ENCODE results near the gene PCNX1.
A peak's percentile ranks its signal among the peaks of the same experiment; 100 is the strongest.

PCNX1 gene

DNA sequence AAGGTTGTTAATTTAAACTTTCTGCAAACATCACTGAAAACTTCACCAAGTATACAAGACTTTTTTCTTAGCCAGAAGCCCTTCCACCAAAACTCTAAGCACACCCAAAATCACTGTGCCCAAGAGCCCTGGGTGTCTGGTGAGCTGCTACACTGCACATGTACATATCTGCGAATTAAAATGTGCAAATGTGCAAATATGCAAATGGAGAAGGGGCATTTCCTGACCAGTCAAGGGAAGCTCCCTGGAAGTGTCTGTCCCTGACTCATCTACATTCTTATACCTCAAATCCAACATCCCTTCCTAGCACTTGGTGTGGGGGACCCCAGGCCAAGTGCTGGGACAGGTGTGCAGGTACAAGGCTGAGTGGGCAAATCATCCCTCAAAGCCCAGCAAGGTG, 123.7 kb downstream of the PCNX1 start:
- Histone ChIP-seq H3K4me3 (ENCODE audit: control insufficient read depth in 1 of 7, extremely low read depth in 1 of 7, insufficient read depth in 4 of 7, low read depth in 2 of 7, low read length in 6 of 7) (no peak overlapping the region), H3K9me3 (ENCODE audit: control extremely low read depth in 1 of 5, control insufficient read depth in 4 of 5, insufficient read depth in 2 of 5, low read depth in 1 of 5, low read length in 4 of 5) (no peaks in the 10 kb centered on the region), H3K27me3 (replicated peaks in 2 of 5; ENCODE audit: control insufficient read depth in 4 of 5, insufficient read depth in 5 of 5, low read length in 4 of 5) (no peaks in the 10 kb centered on the region), H3K27ac (ENCODE audit: insufficient read depth in 1 of 2, low read depth in 1 of 2, low read length in 2 of 2, poor library complexity in 1 of 2, severe bottlenecking in 2 of 2) (no peak overlapping the region), H3K4me1 (ENCODE audit: control extremely low read depth in 1 of 4, control insufficient read depth in 4 of 4, insufficient read depth in 4 of 4, low read length in 3 of 4) (no peaks in the 10 kb centered on the region), H3K36me3 (ENCODE audit: control insufficient read depth in 4 of 4, insufficient read depth in 4 of 4, low read length in 3 of 4) (peaks cover 9 to 55% (median 30%) of the 10 kb centered on the region in 4 experiments)
- ChIA-PET CTCF (no interaction called here), POLR2A (no interaction called here)
- no CpG with 5 or more reads among the region's 1 CpG for WGBS (ENCODE audit: insufficient coverage)
- DNase-seq = no peak

DNA sequence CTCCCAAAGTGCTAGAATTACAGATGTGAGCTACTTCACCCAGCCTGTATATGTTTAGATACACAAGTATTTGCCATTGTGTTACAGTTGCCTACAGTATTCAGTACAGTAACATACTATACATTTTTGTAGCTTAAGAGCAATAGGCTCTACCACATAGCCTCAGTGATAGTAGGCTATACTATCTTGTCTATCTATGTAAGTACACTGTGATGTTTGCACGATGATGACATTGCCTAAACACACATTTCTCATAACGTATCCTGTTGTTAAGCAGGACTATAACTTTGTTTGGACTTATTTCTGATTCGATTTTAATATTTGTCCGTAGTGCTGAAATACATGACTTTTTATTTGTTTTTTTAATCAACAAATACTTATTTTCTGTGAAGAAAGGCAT, 129.2 kb downstream of the PCNX1 start:
- Histone ChIP-seq H3K4me3 (ENCODE audit: control insufficient read depth in 1 of 7, extremely low read depth in 1 of 7, insufficient read depth in 4 of 7, low read depth in 2 of 7, low read length in 6 of 7) (no peak overlapping the region), H3K4me1 (ENCODE audit: control extremely low read depth in 1 of 4, control insufficient read depth in 4 of 4, insufficient read depth in 4 of 4, low read length in 3 of 4) (no peaks in the 10 kb centered on the region), H3K27ac (ENCODE audit: insufficient read depth in 1 of 2, low read depth in 1 of 2, low read length in 2 of 2, poor library complexity in 1 of 2, severe bottlenecking in 2 of 2) (no peak overlapping the region), H3K9me3 (ENCODE audit: control extremely low read depth in 1 of 5, control insufficient read depth in 4 of 5, insufficient read depth in 2 of 5, low read depth in 1 of 5, low read length in 4 of 5) (peaks cover 6 to 23% (median 11%) of the 10 kb centered on the region in 5 experiments), H3K36me3 (ENCODE audit: control insufficient read depth in 4 of 4, insufficient read depth in 4 of 4, low read length in 3 of 4) (peaks cover 24 to 60% (median 41%) of the 10 kb centered on the region in 4 experiments), H3K27me3 (replicated peaks in 2 of 5; ENCODE audit: control insufficient read depth in 4 of 5, insufficient read depth in 5 of 5, low read length in 4 of 5) (no peaks in the 10 kb centered on the region)
- ChIA-PET POLR2A (interaction anchor here (0.6 kb wide), 1 partner anchor 359 kb away, joined by 3 read pairs; no protein-coding TSS in a partner anchor), CTCF (interaction anchor here (1.2 kb wide), 1 partner anchor 25 kb away, joined by 3 read pairs; no protein-coding TSS in a partner anchor)
- WGBS (ENCODE audit: insufficient coverage) = no CpG with 5 or more reads among the region's 4 CpGs
- no peak for DNase-seq

GRCh38 chr14:71048393-71048792, 141.1 kb downstream of the PCNX1 start:
- CTCF ChIA-PET = interaction anchor here (0.9 kb wide), 1 partner anchor 1927 kb away, joined by 3 read pairs; no protein-coding TSS in a partner anchor
- no peaks in the 10 kb centered on the region for H3K27me3 ChIP-seq (replicated peaks in 2 of 5; ENCODE audit: control insufficient read depth in 4 of 5, insufficient read depth in 5 of 5, low read length in 4 of 5)
- no peak for DNase-seq
- peaks cover 0 to 6% (median 0%) of the 10 kb centered on the region in 5 experiments for H3K9me3 ChIP-seq (ENCODE audit: control extremely low read depth in 1 of 5, control insufficient read depth in 4 of 5, insufficient read depth in 2 of 5, low read depth in 1 of 5, low read length in 4 of 5)
- POLR2A ChIA-PET = no interaction called here
- H3K27ac ChIP-seq (ENCODE audit: insufficient read depth in 1 of 2, low read depth in 1 of 2, low read length in 2 of 2, poor library complexity in 1 of 2, severe bottlenecking in 2 of 2) = no peak overlapping the region
- peaks cover 14 to 41% (median 22%) of the 10 kb centered on the region in 4 experiments for H3K36me3 ChIP-seq (ENCODE audit: control insufficient read depth in 4 of 4, insufficient read depth in 4 of 4, low read length in 3 of 4)
- peaks cover 0 to 6% (median 0%) of the 10 kb centered on the region in 4 experiments for H3K4me1 ChIP-seq (ENCODE audit: control extremely low read depth in 1 of 4, control insufficient read depth in 4 of 4, insufficient read depth in 4 of 4, low read length in 3 of 4)
- no peak overlapping the region for H3K4me3 ChIP-seq (ENCODE audit: control insufficient read depth in 1 of 7, extremely low read depth in 1 of 7, insufficient read depth in 4 of 7, low read depth in 2 of 7, low read length in 6 of 7)

GRCh38 chr14:71049435-71050133, 142.3 kb downstream of the PCNX1 start:
- CTCF ChIA-PET = no interaction called here

DNA sequence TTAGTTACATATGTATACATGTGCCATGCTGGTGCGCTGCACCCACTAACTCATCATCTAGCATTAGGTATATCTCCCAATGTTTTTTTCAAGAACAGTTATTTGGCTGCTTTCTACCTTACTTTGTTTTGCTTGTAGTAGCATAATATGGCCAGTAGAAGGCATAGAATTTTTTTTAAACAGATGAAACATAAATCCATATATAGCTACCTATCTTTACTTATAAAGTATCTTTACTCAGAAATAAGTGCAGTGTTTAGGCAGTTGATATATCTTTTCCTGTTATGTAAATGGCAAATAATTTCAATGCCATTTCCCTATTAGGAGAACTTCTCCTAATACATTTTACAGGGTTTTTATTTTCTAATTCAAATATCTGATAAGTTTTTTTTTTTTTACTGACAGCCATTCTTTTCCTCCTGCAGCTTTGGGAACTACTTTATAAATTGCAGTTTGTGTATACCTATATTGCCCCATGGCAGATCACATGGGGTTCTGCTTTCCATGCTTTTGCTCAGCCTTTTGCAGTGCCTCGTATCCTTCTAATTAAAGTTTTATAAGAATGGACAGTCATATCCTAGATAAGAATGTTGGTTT, 143.1 kb downstream of the PCNX1 start:
- Histone ChIP-seq H3K4me3 (ENCODE audit: control insufficient read depth in 1 of 7, extremely low read depth in 1 of 7, insufficient read depth in 4 of 7, low read depth in 2 of 7, low read length in 6 of 7) (no peak overlapping the region), H3K27ac (ENCODE audit: insufficient read depth in 1 of 2, low read depth in 1 of 2, low read length in 2 of 2, poor library complexity in 1 of 2, severe bottlenecking in 2 of 2) (no peak overlapping the region), H3K9me3 (ENCODE audit: control extremely low read depth in 1 of 5, control insufficient read depth in 4 of 5, insufficient read depth in 2 of 5, low read depth in 1 of 5, low read length in 4 of 5) (no peaks in the 10 kb centered on the region), H3K27me3 (replicated peaks in 2 of 5; ENCODE audit: control insufficient read depth in 4 of 5, insufficient read depth in 5 of 5, low read length in 4 of 5) (no peaks in the 10 kb centered on the region), H3K4me1 (ENCODE audit: control extremely low read depth in 1 of 4, control insufficient read depth in 4 of 4, insufficient read depth in 4 of 4, low read length in 3 of 4) (peaks cover 0 to 2% (median 0%) of the 10 kb centered on the region in 4 experiments), H3K36me3 (ENCODE audit: control insufficient read depth in 4 of 4, insufficient read depth in 4 of 4, low read length in 3 of 4) (peaks cover 6 to 39% (median 23%) of the 10 kb centered on the region in 4 experiments)
- ChIA-PET POLR2A (interaction anchor here (0.7 kb wide), 1 partner anchor 96 kb away, joined by 5 read pairs; no protein-coding TSS in a partner anchor), CTCF (no interaction called here)
- peak in 2 of 3 donors; percentile 34 to 41 for DNase-seq
- no CpG with 5 or more reads among the region's 2 CpGs for WGBS (ENCODE audit: insufficient coverage)

More at GRCh38 chr14:71049435-71050133, 142.3 kb downstream of the PCNX1 start:
- Histone ChIP-seq H3K4me1 (ENCODE audit: control extremely low read depth in 1 of 4, control insufficient read depth in 4 of 4, insufficient read depth in 4 of 4, low read length in 3 of 4) (peaks cover 0 to 6% (median 0%) of the 10 kb centered on the region in 4 experiments), H3K36me3 (ENCODE audit: control insufficient read depth in 4 of 4, insufficient read depth in 4 of 4, low read length in 3 of 4) (peaks cover 6 to 35% (median 21%) of the 10 kb centered on the region in 4 experiments), H3K4me3 (ENCODE audit: control insufficient read depth in 1 of 7, extremely low read depth in 1 of 7, insufficient read depth in 4 of 7, low read depth in 2 of 7, low read length in 6 of 7) (no peak overlapping the region), H3K9me3 (ENCODE audit: control extremely low read depth in 1 of 5, control insufficient read depth in 4 of 5, insufficient read depth in 2 of 5, low read depth in 1 of 5, low read length in 4 of 5) (no peaks in the 10 kb centered on the region), H3K27ac (ENCODE audit: insufficient read depth in 1 of 2, low read depth in 1 of 2, low read length in 2 of 2, poor library complexity in 1 of 2, severe bottlenecking in 2 of 2) (no peak overlapping the region), H3K27me3 (replicated peaks in 2 of 5; ENCODE audit: control insufficient read depth in 4 of 5, insufficient read depth in 5 of 5, low read length in 4 of 5) (no peaks in the 10 kb centered on the region)
- POLR2A ChIA-PET = interaction anchor here (0.7 kb wide), 1 partner anchor 95 kb away, joined by 5 read pairs; no protein-coding TSS in a partner anchor
- 94% methylated on average over 3 of the region's 3 CpGs for WGBS (ENCODE audit: insufficient coverage)
- DNase-seq = peak in 2 of 3 donors; percentile 40 to 54

DNA sequence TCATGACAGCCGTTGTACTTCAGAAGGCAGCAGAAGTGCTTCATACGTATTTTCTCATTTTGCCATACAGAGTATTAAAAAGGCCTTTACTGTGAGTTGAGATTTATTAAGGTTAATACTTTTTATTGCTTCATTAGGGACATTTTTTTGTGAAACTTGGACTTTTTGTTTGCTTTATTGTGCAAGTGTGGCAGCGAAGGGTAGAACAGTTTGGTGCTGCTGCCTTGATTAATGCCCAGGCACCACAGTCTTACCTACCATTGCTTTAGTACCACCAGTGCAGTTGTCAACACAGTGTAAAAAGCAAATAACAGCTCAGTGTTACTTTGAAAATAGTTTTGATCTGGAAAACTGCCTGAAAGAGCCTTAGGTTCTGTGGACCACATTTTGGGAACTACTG, 147.4 kb downstream of the PCNX1 start:
- peaks cover 13 to 56% (median 28%) of the 10 kb centered on the region in 4 experiments for H3K36me3 ChIP-seq (ENCODE audit: control insufficient read depth in 4 of 4, insufficient read depth in 4 of 4, low read length in 3 of 4)
- H3K4me3 ChIP-seq (ENCODE audit: control insufficient read depth in 1 of 7, extremely low read depth in 1 of 7, insufficient read depth in 4 of 7, low read depth in 2 of 7, low read length in 6 of 7) = no peak overlapping the region
- no peak overlapping the region for H3K27ac ChIP-seq (ENCODE audit: insufficient read depth in 1 of 2, low read depth in 1 of 2, low read length in 2 of 2, poor library complexity in 1 of 2, severe bottlenecking in 2 of 2)
- 100% methylated on average over 3 of the region's 3 CpGs for WGBS (ENCODE audit: insufficient coverage)
- H3K27me3 ChIP-seq (replicated peaks in 2 of 5; ENCODE audit: control insufficient read depth in 4 of 5, insufficient read depth in 5 of 5, low read length in 4 of 5) = no peaks in the 10 kb centered on the region
- ChIA-PET CTCF (no interaction called here), POLR2A (no interaction called here)
- H3K4me1 ChIP-seq (ENCODE audit: control extremely low read depth in 1 of 4, control insufficient read depth in 4 of 4, insufficient read depth in 4 of 4, low read length in 3 of 4) = no peaks in the 10 kb centered on the region
- no peaks in the 10 kb centered on the region for H3K9me3 ChIP-seq (ENCODE audit: control extremely low read depth in 1 of 5, control insufficient read depth in 4 of 5, insufficient read depth in 2 of 5, low read depth in 1 of 5, low read length in 4 of 5)
- no peak for DNase-seq

DNA sequence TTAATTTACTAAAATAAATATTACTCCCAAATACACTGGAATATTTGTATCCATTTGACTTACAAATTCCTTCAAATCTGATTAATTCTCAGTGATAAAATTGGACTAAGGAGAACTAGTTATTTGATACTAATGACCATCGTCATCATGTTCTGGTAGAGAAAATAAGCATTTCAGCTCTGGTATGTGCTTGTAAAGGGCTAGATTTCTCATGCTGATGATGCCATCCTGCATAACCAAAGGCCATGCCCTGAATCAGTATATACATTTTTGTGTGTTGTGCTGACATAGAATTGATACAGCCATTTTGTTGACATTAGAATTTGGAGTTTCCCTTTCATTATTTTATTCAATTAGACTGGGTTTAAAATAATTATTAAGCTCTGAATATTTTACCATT, 148.9 kb downstream of the PCNX1 start:
- 100% methylated on average over 1 of the region's 1 CpG for WGBS (ENCODE audit: insufficient coverage)
- Histone ChIP-seq H3K4me1 (ENCODE audit: control extremely low read depth in 1 of 4, control insufficient read depth in 4 of 4, insufficient read depth in 4 of 4, low read length in 3 of 4) (no peaks in the 10 kb centered on the region), H3K4me3 (ENCODE audit: control insufficient read depth in 1 of 7, extremely low read depth in 1 of 7, insufficient read depth in 4 of 7, low read depth in 2 of 7, low read length in 6 of 7) (no peak overlapping the region), H3K36me3 (ENCODE audit: control insufficient read depth in 4 of 4, insufficient read depth in 4 of 4, low read length in 3 of 4) (peaks cover 19 to 70% (median 37%) of the 10 kb centered on the region in 4 experiments), H3K9me3 (ENCODE audit: control extremely low read depth in 1 of 5, control insufficient read depth in 4 of 5, insufficient read depth in 2 of 5, low read depth in 1 of 5, low read length in 4 of 5) (no peaks in the 10 kb centered on the region), H3K27ac (ENCODE audit: insufficient read depth in 1 of 2, low read depth in 1 of 2, low read length in 2 of 2, poor library complexity in 1 of 2, severe bottlenecking in 2 of 2) (no peak overlapping the region), H3K27me3 (replicated peaks in 2 of 5; ENCODE audit: control insufficient read depth in 4 of 5, insufficient read depth in 5 of 5, low read length in 4 of 5) (no peaks in the 10 kb centered on the region)
- CTCF ChIA-PET = no interaction called here
- no peak for DNase-seq
- POLR2A ChIA-PET = no interaction called here
